GM19372 (cell line): ENCODE measurements around the gene TTC16.

Source experiments
- ATAC-seq: cut with Tn5 transposase; IDR thresholded peaks from one replicate; pipeline ENCODE4 v1.9.1; 2021; ENCODE audit warnings: mild to moderate bottlenecking, low read depth, moderate library complexity; ENCODE audit not compliant: unreplicated experiment

TTC16 gene

GRCh38 chr9:127763918-127764384, 48.1 kb downstream of the TTC16 start:
- ATAC-seq: no peak

DNA sequence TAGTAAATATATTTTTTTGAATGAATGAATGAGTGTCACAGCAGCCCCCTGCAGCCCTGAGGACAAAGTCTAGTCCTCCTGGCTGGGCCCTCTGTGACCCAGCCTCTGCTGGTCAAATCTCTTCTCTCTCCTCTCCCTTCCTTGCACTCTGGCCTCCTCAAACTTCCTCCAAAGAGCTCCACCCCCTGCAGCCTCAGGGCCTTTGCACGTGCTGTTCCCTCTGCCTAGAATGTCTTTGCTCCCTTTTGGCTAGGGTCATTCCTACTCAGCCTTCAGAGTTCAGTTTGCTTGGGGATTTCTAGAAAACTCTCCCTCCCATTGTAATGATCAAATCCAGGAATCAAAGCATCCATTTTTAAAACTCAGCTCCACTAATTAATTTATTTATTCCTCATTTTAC, 49.5 kb downstream of the TTC16 start:
- no peak for ATAC-seq

DNA sequence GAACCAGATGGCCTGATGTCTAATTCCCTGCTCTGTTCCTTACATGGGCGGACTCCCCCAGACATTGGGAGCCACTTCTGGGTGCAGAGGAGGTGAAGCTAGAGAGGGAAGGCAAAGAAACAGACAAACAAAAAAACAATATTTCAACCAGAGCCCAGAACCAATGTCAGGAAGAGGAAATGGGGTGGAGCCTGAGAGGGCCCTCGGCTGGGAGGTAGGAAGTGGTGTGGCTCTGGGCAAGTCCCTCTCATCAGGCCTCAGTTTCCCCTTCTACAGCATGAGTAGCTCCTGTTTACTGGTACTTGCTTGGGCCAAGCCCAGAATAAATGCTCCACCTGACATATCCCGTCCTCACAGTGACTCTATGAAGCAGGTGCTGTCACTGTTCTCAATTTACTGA, 51.5 kb downstream of the TTC16 start:
- no peak for ATAC-seq

- ATAC-seq: no peak
Measured at GRCh38 chr9:127767909-127768331, 52.0 kb downstream of the TTC16 start.

DNA sequence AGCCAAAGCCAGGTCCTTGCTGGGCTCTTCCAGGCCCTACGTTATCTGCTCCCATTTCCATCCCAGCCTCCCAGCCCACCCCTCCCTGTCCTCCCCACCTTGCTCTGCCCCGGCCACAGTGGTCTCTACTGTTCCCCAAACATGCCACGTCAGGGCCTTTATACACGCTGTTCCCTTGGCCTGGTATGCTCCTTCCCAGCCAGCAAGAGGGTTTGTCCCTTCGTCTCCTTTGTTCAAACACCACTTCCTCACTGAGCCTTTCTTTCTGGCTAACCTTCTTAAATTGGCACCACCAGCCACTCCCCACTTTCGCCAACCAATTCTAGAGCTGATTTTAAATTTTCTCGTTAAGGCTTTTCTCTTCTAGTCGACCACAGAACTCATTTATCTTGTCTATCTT, 52.8 kb downstream of the TTC16 start:
- ATAC-seq: no peak

- no peak for ATAC-seq
Measured at GRCh38 chr9:127769101-127769500, 53.2 kb downstream of the TTC16 start.

GRCh38 chr9:127769929-127770582, 54.2 kb downstream of the TTC16 start:
- no peak for ATAC-seq

GRCh38 chr9:127770583-127770904, 54.7 kb downstream of the TTC16 start:
- ATAC-seq: no peak

DNA sequence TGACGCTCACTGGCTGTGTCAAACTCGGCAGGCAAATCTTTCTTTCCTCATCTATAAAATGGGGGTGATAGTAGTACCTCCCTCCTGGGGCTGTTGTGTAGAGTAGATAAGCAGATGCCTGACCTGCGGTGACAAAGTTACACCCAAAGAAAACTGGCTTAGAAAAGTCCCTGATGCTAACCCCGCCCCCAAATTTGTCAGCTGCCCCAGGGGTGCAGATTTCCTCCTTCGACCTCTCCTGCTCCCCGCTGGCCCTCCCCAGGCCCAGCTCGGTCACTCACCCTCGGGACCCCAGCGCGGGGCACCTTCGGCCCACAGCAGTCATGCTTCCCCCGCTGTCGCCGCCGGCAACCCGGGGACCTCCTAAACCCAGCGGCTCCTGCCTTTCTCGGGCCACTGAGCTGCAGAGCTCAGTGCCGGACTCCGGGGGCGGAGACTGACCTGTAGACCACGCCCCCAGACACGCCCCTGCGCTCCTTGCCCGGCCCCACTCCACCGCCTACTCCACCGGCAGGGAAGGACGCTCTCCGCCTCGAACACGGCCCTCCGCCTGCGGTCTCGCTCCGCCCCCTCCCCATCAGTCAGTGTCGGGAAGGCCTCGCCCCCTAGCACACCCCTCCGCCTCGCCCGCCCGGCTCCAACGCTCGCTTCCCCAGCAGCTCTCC, 55.2 kb downstream of the TTC16 start:
- peak; percentile 86 for ATAC-seq

- no peak for ATAC-seq
Measured at GRCh38 chr9:127771570-127772189, 55.8 kb downstream of the TTC16 start.

DNA sequence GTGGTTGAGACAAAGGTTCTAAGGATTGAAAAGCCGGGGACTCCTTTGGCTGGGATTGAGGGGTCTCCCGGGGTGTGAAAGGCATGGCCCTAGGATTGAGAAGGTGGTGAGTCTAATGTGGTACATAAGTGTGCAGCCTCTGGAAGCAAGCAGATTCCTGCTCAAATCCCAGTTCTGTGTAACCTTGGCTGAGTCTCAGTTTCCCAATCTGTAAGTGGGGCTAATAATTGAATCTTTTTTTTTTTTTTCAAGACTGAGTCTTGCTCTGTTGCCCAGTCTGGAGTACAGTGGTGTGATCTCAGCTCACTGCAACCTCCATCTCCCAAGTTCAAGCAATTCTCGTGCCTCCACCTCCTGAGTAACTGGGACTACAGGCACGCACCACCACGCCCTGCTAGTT, 56.7 kb downstream of the TTC16 start:
- ATAC-seq: no peak

DNA sequence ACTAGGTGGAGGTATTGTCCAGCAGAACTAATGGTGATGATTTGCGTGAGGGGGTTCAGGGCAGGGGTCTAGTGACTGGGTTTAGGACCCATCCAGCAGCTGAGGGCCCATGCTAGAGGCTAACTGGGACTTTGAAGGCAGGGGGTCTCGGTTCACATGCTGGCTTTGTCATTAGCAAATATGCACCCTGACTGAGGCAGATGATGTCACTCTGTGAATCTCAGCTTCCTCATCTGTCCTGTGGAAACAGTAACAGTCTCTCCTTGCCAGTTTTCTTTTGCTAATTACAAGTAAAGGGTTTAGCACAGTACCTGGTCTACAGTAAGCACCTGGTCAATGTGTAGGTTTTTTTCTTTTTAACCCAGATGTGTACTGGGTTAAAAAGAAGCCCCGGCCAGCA, 57.4 kb downstream of the TTC16 start:
- no peak for ATAC-seq

- ATAC-seq: no peak
Measured at GRCh38 chr9:127773981-127774380, 58.1 kb downstream of the TTC16 start.

DNA sequence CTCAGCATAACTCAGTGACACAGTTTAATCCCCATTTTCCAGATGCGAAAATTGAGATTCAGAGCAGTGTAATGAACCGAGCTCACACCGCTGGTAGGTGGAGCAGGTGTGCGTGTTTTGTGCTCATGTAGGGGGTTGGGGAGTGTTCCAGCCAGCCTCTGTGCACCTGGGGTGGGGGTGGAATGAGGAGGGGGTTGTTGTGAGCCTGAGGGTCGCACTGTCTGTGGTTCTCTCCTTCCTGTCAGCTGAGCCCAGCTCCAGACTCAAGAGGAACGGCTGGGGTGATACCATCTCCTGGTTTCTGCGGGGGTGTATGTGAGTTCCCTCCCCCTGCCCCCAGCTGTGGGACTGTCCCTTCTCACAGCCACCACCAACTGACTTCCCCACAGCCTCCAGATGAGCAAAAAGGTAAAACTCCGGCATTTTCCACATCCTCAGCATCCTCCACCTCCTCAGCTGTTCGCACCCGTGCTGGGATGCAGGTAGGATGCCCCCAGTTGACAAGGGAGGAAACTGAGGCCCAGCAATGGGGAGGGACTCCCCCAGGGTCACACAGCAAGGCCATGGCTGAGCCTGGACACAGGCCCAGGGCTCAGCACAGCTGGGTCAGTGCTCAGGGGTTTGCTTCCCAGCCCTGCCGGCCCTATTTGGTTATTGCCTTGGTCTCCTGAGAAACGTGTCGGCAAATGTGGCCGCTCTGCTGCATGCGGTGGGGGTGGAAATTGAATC, 60.5 kb downstream of the TTC16 start:
- ATAC-seq: no peak

- ATAC-seq: no peak
Measured at GRCh38 chr9:127776924-127777289, 61.0 kb downstream of the TTC16 start.

DNA sequence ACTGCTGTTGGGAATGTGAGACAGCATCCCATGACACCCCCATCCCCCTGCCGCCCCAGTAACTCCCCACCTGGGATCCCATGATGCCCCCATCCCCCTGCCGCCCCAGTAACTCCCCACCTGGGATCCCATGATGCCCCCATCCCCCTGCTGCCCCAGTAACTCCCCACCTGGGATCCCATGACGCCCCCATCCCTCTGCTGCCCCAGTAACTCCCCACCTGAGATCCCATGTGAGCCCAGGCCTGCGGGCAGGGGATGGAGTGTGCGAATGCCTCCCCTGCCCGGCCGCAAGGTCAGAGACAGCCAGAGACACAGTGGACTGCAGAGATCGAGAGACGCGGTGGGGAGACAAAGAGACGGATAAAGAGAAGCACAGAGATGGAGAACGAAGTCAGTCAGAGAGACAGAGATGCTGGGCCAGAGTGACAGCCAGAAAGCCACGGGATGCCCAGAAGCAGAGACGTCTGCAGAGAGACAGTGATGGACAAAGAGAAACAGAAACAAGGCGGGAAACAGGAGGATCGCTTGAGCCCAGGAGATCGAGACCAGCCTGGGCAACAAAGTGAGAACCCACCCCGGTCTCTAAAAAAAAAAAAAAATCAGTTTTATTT, 61.6 kb downstream of the TTC16 start:
- no peak for ATAC-seq

DNA sequence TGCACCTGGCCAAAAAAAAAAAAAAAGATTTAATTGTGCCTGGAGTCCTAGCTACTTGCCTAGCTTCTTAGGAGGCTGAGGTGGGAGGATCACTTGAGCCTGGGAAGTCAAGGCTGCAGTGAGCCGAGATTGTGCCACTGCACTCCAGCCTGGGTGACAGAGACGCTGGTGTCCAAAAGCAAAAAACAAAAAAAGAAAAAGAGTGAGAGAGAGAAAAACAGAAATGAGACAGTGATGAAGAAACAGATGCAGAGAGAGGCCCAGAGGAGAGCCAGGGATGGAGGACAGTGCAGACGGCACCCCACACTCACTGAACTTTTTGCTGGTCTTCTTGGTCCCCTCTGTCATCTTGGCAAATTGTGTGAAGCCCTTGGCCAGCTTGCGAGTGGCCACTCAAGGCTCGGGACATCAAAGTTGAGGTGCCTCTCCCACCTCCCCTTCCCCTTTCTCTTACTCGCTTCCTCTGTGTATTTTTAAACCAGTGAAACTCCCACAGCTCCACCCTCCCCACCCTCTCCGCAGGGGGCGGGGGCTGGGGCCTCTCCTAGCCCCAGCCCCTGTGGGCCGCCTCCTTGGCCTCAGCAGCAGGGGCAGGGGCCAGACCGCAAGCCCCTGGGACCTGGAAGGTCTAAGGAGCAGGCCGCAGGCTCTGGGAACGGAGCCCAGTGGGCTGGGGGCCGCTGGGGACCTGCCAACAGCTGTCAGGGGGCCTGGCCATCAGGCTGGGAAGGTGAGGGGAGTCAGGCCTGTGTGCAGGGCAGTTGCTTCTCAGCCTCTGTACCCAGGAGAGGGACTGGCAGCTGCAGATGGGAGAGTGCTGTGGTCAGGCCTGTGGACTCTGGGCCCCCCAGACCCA, 62.6 kb downstream of the TTC16 start, which contains the start of gene SH2D3C:
TSS of gene SH2D3C (minus strand) at position 387 of the 856 bp plus-strand sequence. CDS start at position 348, 39 bp downstream.
- ATAC-seq: peak; percentile 39

- ATAC-seq: no peak
Measured at GRCh38 chr9:127779136-127779981, 63.5 kb downstream of the TTC16 start.
